ENCODE results near the gene TFDP1.
"Not testable (repeated sequence)": the region's sequence is repeated elsewhere in the genome, so short reads cannot be mapped to it uniquely, and the experiment has no call there.

TFDP1 gene

GRCh38 chr13:113621046-113621445, 36.5 kb downstream of the TFDP1 start:
- TF ChIP-seq CTCF (conservative IDR thresholded peaks at IDR 0.05; ENCODE audit: control insufficient read depth, insufficient read depth, low read depth, low read length) = no peak
- no peak for DNase-seq (ENCODE audit: low read depth)
- H3K4me3 ChIP-seq (ENCODE audit: control insufficient read depth, low read depth, low read length) = no peak overlapping the region

- DNase-seq (ENCODE audit: low read depth) = peak; percentile 23
- peak; percentile 39 for TF ChIP-seq CTCF (conservative IDR thresholded peaks at IDR 0.05; ENCODE audit: control insufficient read depth, insufficient read depth, low read depth, low read length)
- H3K4me3 ChIP-seq (ENCODE audit: control insufficient read depth, low read depth, low read length) = not testable (repeated sequence)
These were observed 36.9 kb downstream of the TFDP1 start for GRCh38 chr13:113621498-113621897.

GRCh38 chr13:113621986-113622550, 37.5 kb downstream of the TFDP1 start:
- not testable (repeated sequence) for H3K4me3 ChIP-seq (ENCODE audit: control insufficient read depth, low read depth, low read length); DNase-seq (ENCODE audit: low read depth)

GRCh38 chr13:113622791-113623490, 38.4 kb downstream of the TFDP1 start:
- H3K4me3 ChIP-seq (ENCODE audit: control insufficient read depth, low read depth, low read length) = no peak overlapping the region
- no peak for TF ChIP-seq CTCF (conservative IDR thresholded peaks at IDR 0.05; ENCODE audit: control insufficient read depth, insufficient read depth, low read depth, low read length)
- DNase-seq (ENCODE audit: low read depth) = no peak

- TF ChIP-seq CTCF (conservative IDR thresholded peaks at IDR 0.05; ENCODE audit: control insufficient read depth, insufficient read depth, low read depth, low read length) = no peak
- DNase-seq (ENCODE audit: low read depth) = no peak
- no peak overlapping the region for H3K4me3 ChIP-seq (ENCODE audit: control insufficient read depth, low read depth, low read length)
These were observed 39.1 kb downstream of the TFDP1 start for GRCh38 chr13:113623491-113624234.

- no peak overlapping the region for H3K4me3 ChIP-seq (ENCODE audit: control insufficient read depth, low read depth, low read length)
- no peak for TF ChIP-seq CTCF (conservative IDR thresholded peaks at IDR 0.05; ENCODE audit: control insufficient read depth, insufficient read depth, low read depth, low read length)
- no peak for DNase-seq (ENCODE audit: low read depth)
These were observed 39.7 kb downstream of the TFDP1 start for GRCh38 chr13:113624235-113624587.

- not testable (repeated sequence) for DNase-seq (ENCODE audit: low read depth); H3K4me3 ChIP-seq (ENCODE audit: control insufficient read depth, low read depth, low read length)
These were observed 40.2 kb downstream of the TFDP1 start for GRCh38 chr13:113624640-113625304.

Measured in fibroblast of mammary gland (primary cell).